VCaP (cell line): Measurements from ENCODE around the gene TUBB3.

ENCODE experiments used
- H3K27ac ChIP-seq: fragments of 450-650 bp; 2 replicates; pipeline ENCODE4 v1.5.1; 2017
- TF ChIP-seq, protein P1 (sequence below): fragments of 450-650 bp; conservative IDR thresholded peaks from 2 replicates; pipeline ENCODE4 v1.5.1; 2017; ENCODE audit warnings: mild to moderate bottlenecking, moderate library complexity

Gene TUBB3

GRCh38 chr16:89946515-89946914 is 23.4 kb downstream of the TUBB3 start:
- no peak overlapping the region for H3K27ac ChIP-seq

GRCh38 chr16:89949121-89949742 is 26.1 kb downstream of the TUBB3 start:
- no peak overlapping the region for H3K27ac ChIP-seq
- TF ChIP-seq, protein P1, sequence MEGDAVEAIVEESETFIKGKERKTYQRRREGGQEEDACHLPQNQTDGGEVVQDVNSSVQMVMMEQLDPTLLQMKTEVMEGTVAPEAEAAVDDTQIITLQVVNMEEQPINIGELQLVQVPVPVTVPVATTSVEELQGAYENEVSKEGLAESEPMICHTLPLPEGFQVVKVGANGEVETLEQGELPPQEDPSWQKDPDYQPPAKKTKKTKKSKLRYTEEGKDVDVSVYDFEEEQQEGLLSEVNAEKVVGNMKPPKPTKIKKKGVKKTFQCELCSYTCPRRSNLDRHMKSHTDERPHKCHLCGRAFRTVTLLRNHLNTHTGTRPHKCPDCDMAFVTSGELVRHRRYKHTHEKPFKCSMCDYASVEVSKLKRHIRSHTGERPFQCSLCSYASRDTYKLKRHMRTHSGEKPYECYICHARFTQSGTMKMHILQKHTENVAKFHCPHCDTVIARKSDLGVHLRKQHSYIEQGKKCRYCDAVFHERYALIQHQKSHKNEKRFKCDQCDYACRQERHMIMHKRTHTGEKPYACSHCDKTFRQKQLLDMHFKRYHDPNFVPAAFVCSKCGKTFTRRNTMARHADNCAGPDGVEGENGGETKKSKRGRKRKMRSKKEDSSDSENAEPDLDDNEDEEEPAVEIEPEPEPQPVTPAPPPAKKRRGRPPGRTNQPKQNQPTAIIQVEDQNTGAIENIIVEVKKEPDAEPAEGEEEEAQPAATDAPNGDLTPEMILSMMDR, result no peak

More at GRCh38 chr16:89946515-89946914, 23.4 kb downstream of the TUBB3 start:
- TF ChIP-seq, protein P1, result no peak

DNA sequence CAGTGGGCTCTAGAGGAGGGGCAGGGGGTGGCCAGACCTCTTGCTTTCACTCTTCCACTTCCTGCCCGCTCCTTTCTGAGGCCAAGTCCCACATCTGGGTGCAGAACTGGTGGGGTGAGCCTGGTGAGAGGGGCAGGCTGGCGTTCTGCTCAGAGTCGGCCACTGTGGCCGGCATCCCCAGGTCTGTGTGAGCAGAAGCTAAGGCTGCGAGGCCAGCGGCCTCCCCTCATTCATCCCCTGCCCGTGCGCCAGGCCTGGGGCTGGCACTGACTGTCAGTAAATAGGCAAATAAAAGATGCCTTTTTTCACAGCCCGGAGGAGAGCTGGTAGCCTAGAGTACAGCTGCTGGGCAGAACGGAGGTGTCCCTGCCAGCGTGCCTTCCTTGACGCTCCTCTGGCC is 26.6 kb downstream of the TUBB3 start:
- TF ChIP-seq, protein P1, result no peak

GRCh38 chr16:89951509-89951908 is 28.4 kb downstream of the TUBB3 start:
- no peak overlapping the region for H3K27ac ChIP-seq
- TF ChIP-seq, protein P1, result no peak

More for the DNA sequence above, 26.6 kb downstream of the TUBB3 start:
- no peak overlapping the region for H3K27ac ChIP-seq

DNA sequence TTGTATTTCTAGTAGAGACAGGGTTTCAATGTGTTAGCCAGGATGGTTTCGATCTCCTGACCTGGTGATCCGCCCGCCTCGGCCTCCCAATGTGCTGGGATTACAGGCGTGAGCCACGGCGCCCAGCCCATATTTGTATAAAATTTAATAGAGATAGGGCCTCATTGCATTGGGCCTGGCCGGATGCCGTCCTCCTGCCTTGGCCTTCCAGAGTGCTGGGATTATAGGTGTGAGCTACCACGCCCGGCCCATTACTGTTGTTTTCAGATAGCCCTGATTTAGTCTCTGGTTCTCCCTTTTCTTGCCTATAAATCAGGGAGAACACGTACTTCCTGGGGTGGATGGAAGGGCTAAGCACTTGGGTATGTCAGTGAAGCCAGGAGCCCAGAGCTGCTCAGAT is 28.9 kb downstream of the TUBB3 start:
- no peak overlapping the region for H3K27ac ChIP-seq
- TF ChIP-seq, protein P1, result no peak

DNA sequence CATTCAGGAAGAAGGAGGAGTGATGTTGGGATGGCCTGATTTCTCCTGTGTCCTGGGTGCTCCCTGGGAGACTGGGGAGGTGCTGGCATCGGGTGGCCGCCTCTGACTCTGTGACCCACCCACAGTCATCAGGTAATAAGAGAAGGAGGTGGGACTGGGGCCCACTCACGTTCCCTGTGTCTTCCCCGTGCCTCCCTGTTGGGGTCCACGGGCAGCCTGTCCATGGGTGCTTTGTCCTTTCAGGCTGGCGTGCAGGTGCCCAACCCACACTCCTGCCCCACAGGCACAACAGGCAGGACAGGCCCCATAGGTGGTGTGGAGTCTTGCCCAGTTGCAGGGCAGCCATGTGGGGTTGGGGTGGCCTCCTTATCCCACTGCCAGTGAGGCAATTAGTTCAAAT is 29.4 kb downstream of the TUBB3 start:
- TF ChIP-seq, protein P1, result no peak
- no peak overlapping the region for H3K27ac ChIP-seq

GRCh38 chr16:89953671-89954406 is 30.7 kb downstream of the TUBB3 start:
- no peak overlapping the region for H3K27ac ChIP-seq
- TF ChIP-seq, protein P1, result no peak
